ENCODE data around the gene HOXC9.
A peak's percentile ranks its signal among the peaks of the same experiment; 100 is the strongest.

Gene HOXC9

GRCh38 chr12:54028314-54029201 is 28.6 kb downstream of the HOXC9 start, which contains the start of gene HOXC6:
Gene HOXC6, plus strand, starts transcription at chr12:54028440. Its CDS starts 82 bp downstream, at chr12:54028522.
- no peak within 1 kb of the TSS for H3K9ac ChIP-seq (ENCODE audit: insufficient read length, low read depth)
- no peaks in the 10 kb centered on the region for H3K36me3 ChIP-seq (ENCODE audit: insufficient read depth, insufficient read length, low read length)
- no peak for DNase-seq (ENCODE audit: low read depth, low spot score)
- H3K27me3 ChIP-seq (ENCODE audit: insufficient read depth, insufficient read length), result peaks cover 100% of the 10 kb centered on the region
- peaks cover 11% of the 10 kb centered on the region for H3K4me1 ChIP-seq (ENCODE audit: insufficient read depth, insufficient read length)
- TF ChIP-seq SUZ12 (IDR thresholded peaks at IDR 0.05; ENCODE audit: extremely low read depth, insufficient read depth, insufficient read length), result peak; percentile 75
- TF ChIP-seq YY1 (IDR thresholded peaks at IDR 0.05; ENCODE audit: insufficient read depth, insufficient read length), result no peak
- no peak within 1 kb of the TSS for H3K4me3 ChIP-seq (ENCODE audit: insufficient read length, low read depth)
- no peaks in the 10 kb centered on the region for H3K9me3 ChIP-seq (ENCODE audit: insufficient read depth, low read length)

GRCh38 chr12:54029529-54030441 is 29.8 kb downstream of the HOXC9 start:
- TF ChIP-seq SUZ12 (IDR thresholded peaks at IDR 0.05; ENCODE audit: extremely low read depth, insufficient read depth, insufficient read length) (peak; percentile 64), ZNF274 (IDR thresholded peaks at IDR 0.05; ENCODE audit: low read depth, low read length) (no peak), YY1 (IDR thresholded peaks at IDR 0.05; ENCODE audit: insufficient read depth, insufficient read length) (no peak)
- H3K27me3 ChIP-seq (ENCODE audit: insufficient read depth, insufficient read length), result peaks cover 100% of the 10 kb centered on the region
- no peaks in the 10 kb centered on the region for H3K36me3 ChIP-seq (ENCODE audit: insufficient read depth, insufficient read length, low read length)
- H3K9ac ChIP-seq (ENCODE audit: insufficient read length, low read depth), result peak overlapping the region; percentile 24
- no peaks in the 10 kb centered on the region for H3K9me3 ChIP-seq (ENCODE audit: insufficient read depth, low read length)
- peaks cover 15% of the 10 kb centered on the region for H3K4me1 ChIP-seq (ENCODE audit: insufficient read depth, insufficient read length)
- peak overlapping the region; percentile 2 for H3K4me3 ChIP-seq (ENCODE audit: insufficient read length, low read depth)
- no peak for DNase-seq (ENCODE audit: low read depth, low spot score)

GRCh38 chr12:54030442-54030801 is 30.5 kb downstream of the HOXC9 start:
- no peak for TF ChIP-seq YY1 (IDR thresholded peaks at IDR 0.05; ENCODE audit: insufficient read depth, insufficient read length)
- TF ChIP-seq ZNF274 (IDR thresholded peaks at IDR 0.05; ENCODE audit: low read depth, low read length), result no peak
- no peak for TF ChIP-seq SUZ12 (IDR thresholded peaks at IDR 0.05; ENCODE audit: extremely low read depth, insufficient read depth, insufficient read length)
- H3K9ac ChIP-seq (ENCODE audit: insufficient read length, low read depth), result no peak overlapping the region
- H3K4me1 ChIP-seq (ENCODE audit: insufficient read depth, insufficient read length), result peaks cover 15% of the 10 kb centered on the region
- DNase-seq (ENCODE audit: low read depth, low spot score), result no peak
- H3K4me3 ChIP-seq (ENCODE audit: insufficient read length, low read depth), result no peak overlapping the region
- H3K36me3 ChIP-seq (ENCODE audit: insufficient read depth, insufficient read length, low read length), result no peaks in the 10 kb centered on the region
- H3K27me3 ChIP-seq (ENCODE audit: insufficient read depth, insufficient read length), result peaks cover 100% of the 10 kb centered on the region
- no peaks in the 10 kb centered on the region for H3K9me3 ChIP-seq (ENCODE audit: insufficient read depth, low read length)

- peaks cover 15% of the 10 kb centered on the region for H3K4me1 ChIP-seq (ENCODE audit: insufficient read depth, insufficient read length)
- no peaks in the 10 kb centered on the region for H3K36me3 ChIP-seq (ENCODE audit: insufficient read depth, insufficient read length, low read length)
- no peak for DNase-seq (ENCODE audit: low read depth, low spot score)
- peak overlapping the region; percentile 9 for H3K9ac ChIP-seq (ENCODE audit: insufficient read length, low read depth)
- H3K9me3 ChIP-seq (ENCODE audit: insufficient read depth, low read length), result no peaks in the 10 kb centered on the region
- peak overlapping the region; percentile 18 for H3K4me3 ChIP-seq (ENCODE audit: insufficient read length, low read depth)
- TF ChIP-seq YY1 (IDR thresholded peaks at IDR 0.05; ENCODE audit: insufficient read depth, insufficient read length) (no peak), SUZ12 (IDR thresholded peaks at IDR 0.05; ENCODE audit: extremely low read depth, insufficient read depth, insufficient read length) (peak; percentile 92), ZNF274 (IDR thresholded peaks at IDR 0.05; ENCODE audit: low read depth, low read length) (no peak)
- H3K27me3 ChIP-seq (ENCODE audit: insufficient read depth, insufficient read length), result peaks cover 100% of the 10 kb centered on the region
Measured at GRCh38 chr12:54030889-54031471, 31.0 kb downstream of the HOXC9 start.

GRCh38 chr12:54031480-54031879 is 31.5 kb downstream of the HOXC9 start:
- Histone ChIP-seq H3K36me3 (ENCODE audit: insufficient read depth, insufficient read length, low read length) (no peaks in the 10 kb centered on the region), H3K4me3 (ENCODE audit: insufficient read length, low read depth) (no peak overlapping the region), H3K27me3 (ENCODE audit: insufficient read depth, insufficient read length) (peaks cover 100% of the 10 kb centered on the region), H3K9me3 (ENCODE audit: insufficient read depth, low read length) (no peaks in the 10 kb centered on the region), H3K4me1 (ENCODE audit: insufficient read depth, insufficient read length) (peaks cover 15% of the 10 kb centered on the region), H3K9ac (ENCODE audit: insufficient read length, low read depth) (peak overlapping the region; percentile 9)
- DNase-seq (ENCODE audit: low read depth, low spot score), result no peak
- TF ChIP-seq SUZ12 (IDR thresholded peaks at IDR 0.05; ENCODE audit: extremely low read depth, insufficient read depth, insufficient read length) (no peak), YY1 (IDR thresholded peaks at IDR 0.05; ENCODE audit: insufficient read depth, insufficient read length) (no peak), ZNF274 (IDR thresholded peaks at IDR 0.05; ENCODE audit: low read depth, low read length) (no peak)

- H3K4me1 ChIP-seq (ENCODE audit: insufficient read depth, insufficient read length), result peaks cover 15% of the 10 kb centered on the region
- H3K4me3 ChIP-seq (ENCODE audit: insufficient read length, low read depth), result no peak overlapping the region
- no peak for TF ChIP-seq SUZ12 (IDR thresholded peaks at IDR 0.05; ENCODE audit: extremely low read depth, insufficient read depth, insufficient read length)
- TF ChIP-seq YY1 (IDR thresholded peaks at IDR 0.05; ENCODE audit: insufficient read depth, insufficient read length), result no peak
- no peak for TF ChIP-seq ZNF274 (IDR thresholded peaks at IDR 0.05; ENCODE audit: low read depth, low read length)
- no peaks in the 10 kb centered on the region for H3K36me3 ChIP-seq (ENCODE audit: insufficient read depth, insufficient read length, low read length)
- H3K9me3 ChIP-seq (ENCODE audit: insufficient read depth, low read length), result no peaks in the 10 kb centered on the region
- peaks cover 100% of the 10 kb centered on the region for H3K27me3 ChIP-seq (ENCODE audit: insufficient read depth, insufficient read length)
- no peak overlapping the region for H3K9ac ChIP-seq (ENCODE audit: insufficient read length, low read depth)
- no peak for DNase-seq (ENCODE audit: low read depth, low spot score)
Measured at GRCh38 chr12:54032086-54032619, 32.2 kb downstream of the HOXC9 start.
